22Rv1 (cell line): ENCODE measurements around the gene RAB7A.
"Not testable (repeated sequence)": the region's sequence is repeated elsewhere in the genome, so short reads cannot be mapped to it uniquely, and the experiment has no call there.

Experiments
- CTCF ChIP-seq: fragments of 450-650 bp; IDR thresholded peaks from 2 replicates; pipeline ENCODE4 v1.5.1; 2017; ENCODE audit warnings: mild to moderate bottlenecking
- ZFX ChIP-seq: fragments of 450-650 bp; IDR thresholded peaks from 2 replicates; pipeline ENCODE4 v1.6.1; 2017; ENCODE audit warnings: antibody characterized with exemption, borderline replicate concordance

GRCh38 chr3:128728521-128728920 is 2.5 kb downstream of the RAB7A start:
- TF ChIP-seq CTCF, ZFX: not testable (repeated sequence)
